ENCODE measurements around the gene TTI1.

- no peak for TF ChIP-seq CTCF (IDR thresholded peaks at IDR 0.05)
- TF ChIP-seq POLR2A (IDR thresholded peaks at IDR 0.05): no peak
- no peak for TF ChIP-seq POLR2AphosphoS5 (IDR thresholded peaks at IDR 0.05)
- TF ChIP-seq EP300 (IDR thresholded peaks at IDR 0.05): no peak
Measured at GRCh38 chr20:37999526-38000263, 33.6 kb downstream of the TTI1 start.

All from stomach (tissue), 4 donors.